Aorta (tissue), 5 donors: ENCODE data around the gene TTLL5. TPM values are rescaled to one million over a fixed set of nuclear protein-coding genes. Genes with fewer than 3 reads are reported as not detected.
A peak's percentile ranks its signal among the peaks of the same experiment; 100 is the strongest.

ENCODE experiments used
- ATAC-seq: fragments of 200-7000 bp; cut with Tn5 transposase; one replicate; pipeline ENCODE4 v1.9.1; 2022; ENCODE audit warnings: moderate library complexity; ENCODE audit not compliant: low FRiP score
- DNase-seq, 2 donors: peaks; one replicate each; pipeline ENCODE4 v3.0.0-alpha.2; 2020
- H3K27ac ChIP-seq, 2 donors: one replicate each; pipeline ENCODE4 v1.5.1; 2013; ENCODE audit warnings: low read length in 2 of 2, mild to moderate bottlenecking in 2 of 2, moderate library complexity in 2 of 2, control low read depth in 1 of 2, inconsistent platforms in 1 of 2, low read depth in 1 of 2
- H3K27me3 ChIP-seq, 2 donors: one replicate each; pipeline ENCODE4 v1.6.1; 2013; ENCODE audit warnings: control low read depth in 1 of 2, low read length in 1 of 2, mild to moderate bottlenecking in 1 of 2, moderate library complexity in 1 of 2; ENCODE audit not compliant: insufficient read depth in 2 of 2, control insufficient read depth in 1 of 2
- H3K36me3 ChIP-seq, 2 donors: one replicate each; pipeline ENCODE4 v1.6.1; 2013; ENCODE audit warnings: control low read depth in 1 of 2, low read length in 1 of 2, mild to moderate bottlenecking in 1 of 2; ENCODE audit not compliant: insufficient read depth in 2 of 2, control insufficient read depth in 1 of 2
- H3K4me1 ChIP-seq, 2 donors: one replicate each; pipeline ENCODE4 v1.6.1; 2013; ENCODE audit warnings: low read length in 2 of 2, control low read depth in 1 of 2, mild to moderate bottlenecking in 1 of 2, moderate library complexity in 1 of 2; ENCODE audit not compliant: insufficient read depth in 2 of 2, control insufficient read depth in 1 of 2
- H3K4me3 ChIP-seq, 2 donors: one replicate each; pipeline ENCODE4 v1.5.1; 2013; ENCODE audit warnings: low read length in 2 of 2, control low read depth in 1 of 2, mild to moderate bottlenecking in 1 of 2
- H3K9me3 ChIP-seq: one replicate; pipeline ENCODE4 v1.6.1; 2013; ENCODE audit warnings: mild to moderate bottlenecking, low read length; ENCODE audit not compliant: control insufficient read depth
- WGBS, 2 donors: extraction: QIAGEN DNeasy Blood & Tissue Kit; methylation state at CpG; one replicate each; pipeline ENCODE4 v1.1.7; 2013; 5-methylcytosine and 5-hydroxymethylcytosine counted together
- intact Hi-C, 2 donors: fragments of 100-400 bp; cut with DNase I; formaldehyde crosslinking; loops; one replicate each; pipeline versions ENCODE4 v1.14.2 to v1.15.0; 2022
- polyA plus RNA-seq, 2 donors: library from polyadenylated mRNA; stranded (reverse); fragments of 200-250 nt; gene quantifications; one replicate each; pipeline ENCODE4 v1.2.3, GENCODE V29; 2013
- total RNA-seq, 2 donors: library from RNA; stranded (reverse); fragmentation: NEBNext Ultra II Directional; extraction: Animal tissue kit (Norgen Biotek cat#: 25700); gene quantifications; one replicate each; pipeline ENCODE4 v1.2.1, GENCODE V29; 2021
- donor health status: healthy with polysubstance abuse.
- donor health status: Bipolar disorder and iron deficiency.
- donor health status: DM: no; HTN: no; CAD: no.
- donor health status: DM: no; HTN: no; CAD: no.
- donor health status: DM: yes; HTN: yes; CAD: no.

TTLL5 gene
- total and polyA plus RNA-seq, 4 donors = 7.7 to 40.8 (median 22.8) TPM

DNA sequence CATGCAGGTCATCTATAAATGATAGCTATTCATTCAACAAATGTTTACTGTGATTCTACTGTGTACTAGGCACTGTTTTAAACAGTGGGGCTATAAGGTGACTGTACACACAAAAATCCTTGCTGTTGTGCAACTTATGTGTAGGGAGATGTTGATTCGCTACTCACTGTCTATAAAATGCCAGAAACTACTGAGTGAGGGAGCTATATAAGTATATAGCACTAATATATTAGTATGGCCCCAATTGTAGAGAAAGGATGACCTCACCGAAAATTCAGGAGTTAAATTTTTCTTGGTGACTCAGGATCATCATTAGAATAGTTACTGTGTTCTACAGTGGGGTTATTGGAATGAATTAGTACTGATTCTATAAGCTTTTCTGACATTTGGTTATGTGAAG lies 203.3 kb downstream of the TTLL5 start:
- Histone ChIP-seq H3K4me3 (no peak overlapping the region), H3K4me1 (peaks cover 5 to 6% of the 10 kb centered on the region in 2 donors), H3K27ac (no peak overlapping the region), H3K36me3 (no peaks in the 10 kb centered on the region), H3K9me3 (no peaks in the 10 kb centered on the region), H3K27me3 (no peaks in the 10 kb centered on the region)
- 97% methylated on average over 2 of the region's 2 CpGs for WGBS, 2 donors
- intact Hi-C loops = no loop called here
- DNase-seq (no peak), ATAC-seq (no peak)

DNA sequence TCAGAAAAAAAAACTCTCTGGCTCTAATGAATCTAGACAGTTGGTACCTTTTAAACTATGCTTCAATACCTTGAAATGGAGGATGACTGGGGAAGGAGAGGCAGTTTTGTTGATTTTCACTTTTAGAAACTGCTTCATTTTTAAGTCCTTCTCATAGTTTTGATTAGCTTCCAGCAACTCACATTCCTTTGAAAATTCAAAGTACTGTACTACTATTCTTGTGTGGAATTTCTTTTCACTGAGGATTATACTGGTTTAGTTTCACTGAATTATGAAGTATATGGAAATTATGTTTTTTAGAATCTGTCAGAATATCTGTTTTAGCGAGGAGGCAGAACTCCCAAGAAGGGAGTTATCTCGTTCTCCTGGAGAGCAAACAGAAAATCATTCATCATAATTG lies 204.5 kb downstream of the TTLL5 start:
- H3K9me3 ChIP-seq = no peaks in the 10 kb centered on the region
- DNase-seq = no peak
- H3K4me1 ChIP-seq = peaks cover 5 to 6% of the 10 kb centered on the region in 2 donors
- no peak for ATAC-seq
- intact Hi-C loops = loop anchor here in 1 of 2 donors (5.0 kb wide), 1 partner anchor 43 kb away; no protein-coding TSS in a partner anchor
- H3K27ac ChIP-seq = no peak overlapping the region
- WGBS, 2 donors = 15 to 27% methylated on average over 2 of the region's 2 CpGs
- no peak overlapping the region for H3K4me3 ChIP-seq
- no peaks in the 10 kb centered on the region for H3K27me3 ChIP-seq
- H3K36me3 ChIP-seq = no peaks in the 10 kb centered on the region

DNA sequence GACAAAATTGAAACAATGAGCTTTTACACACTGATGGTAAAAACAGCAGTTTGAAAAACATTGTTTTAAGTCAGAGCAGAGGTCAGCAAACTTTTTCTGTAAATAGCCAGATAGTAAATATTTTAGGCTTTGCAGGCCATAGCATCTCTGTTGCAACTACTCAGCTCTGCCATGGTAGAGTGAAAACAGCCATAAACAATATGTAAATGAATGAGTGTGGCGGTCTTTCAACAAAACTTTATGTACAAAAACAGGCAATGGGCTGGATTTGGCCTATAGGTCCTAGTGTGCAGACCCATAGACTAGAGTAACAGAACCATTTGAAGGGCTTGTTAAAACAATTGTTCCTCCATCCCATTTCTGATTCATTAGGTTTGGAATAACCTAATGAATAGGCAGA lies 205.9 kb downstream of the TTLL5 start:
- H3K27ac ChIP-seq = no peak overlapping the region
- WGBS, 2 donors = 98 to 100% methylated on average over 1 of the region's 1 CpG
- no peak overlapping the region for H3K4me3 ChIP-seq
- no peak for DNase-seq
- peaks cover 2 to 6% of the 10 kb centered on the region in 2 donors for H3K4me1 ChIP-seq
- ATAC-seq = no peak
- H3K27me3 ChIP-seq = no peaks in the 10 kb centered on the region
- no peaks in the 10 kb centered on the region for H3K36me3 ChIP-seq
- H3K9me3 ChIP-seq = no peaks in the 10 kb centered on the region
- intact Hi-C loops = loop anchor here in 1 of 2 donors (5.0 kb wide), 1 partner anchor 45 kb away; no protein-coding TSS in a partner anchor

DNA sequence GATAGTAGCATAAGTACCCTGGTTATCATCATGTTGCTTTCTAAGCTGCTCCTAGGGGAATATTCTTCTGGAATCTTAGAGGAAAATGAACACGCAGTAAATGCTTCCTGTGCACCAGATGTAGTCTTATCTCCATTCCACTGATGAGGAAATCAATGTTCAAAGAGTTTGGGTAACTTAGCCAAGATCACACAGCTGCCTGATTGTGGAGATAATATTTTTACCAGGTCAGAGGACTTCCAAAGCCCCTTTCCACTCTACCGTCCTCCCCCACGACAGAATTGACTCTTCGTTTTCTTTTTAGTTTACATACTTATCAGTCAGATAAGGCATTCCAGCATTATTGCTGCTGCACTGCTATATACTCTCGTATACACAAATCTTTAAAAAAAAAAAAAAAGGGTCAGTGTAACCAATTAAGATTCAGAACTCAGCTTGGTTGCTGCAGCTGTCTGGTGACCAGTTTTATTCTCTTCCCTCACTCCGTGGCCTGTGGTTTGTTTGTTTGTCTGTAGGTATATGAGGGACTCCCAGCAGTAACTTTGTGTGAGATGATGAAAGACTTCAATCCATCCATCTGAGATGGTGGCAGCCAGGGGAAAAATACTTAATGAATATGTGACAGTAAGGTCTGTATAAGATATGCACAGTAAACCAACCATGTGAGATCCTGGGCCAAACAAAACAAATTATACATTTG lies 210.3 kb downstream of the TTLL5 start:
- 78 to 82% methylated on average over 6 of the region's 6 CpGs for WGBS, 2 donors

DNA sequence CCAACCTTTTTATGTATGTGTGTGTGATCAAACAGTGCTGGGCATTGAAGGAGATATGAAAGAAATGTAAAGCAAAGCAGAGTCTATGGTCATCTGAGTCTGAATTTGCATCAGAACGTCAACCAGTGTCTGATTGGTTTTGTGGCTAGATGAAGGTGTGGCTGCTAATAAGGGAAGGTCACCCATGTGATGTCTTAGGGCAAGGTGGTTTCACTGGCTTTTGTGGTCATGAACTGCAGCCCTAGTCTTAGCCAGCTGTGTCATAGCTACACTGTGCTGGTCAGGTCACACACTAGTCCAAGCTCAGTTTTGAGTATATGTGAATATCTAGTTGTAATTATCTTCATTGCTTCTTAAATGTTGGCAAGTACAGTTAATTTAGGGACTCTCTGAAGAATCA lies 214.9 kb downstream of the TTLL5 start:
- H3K9me3 ChIP-seq = no peaks in the 10 kb centered on the region
- DNase-seq (no peak), ATAC-seq (no peak)
- intact Hi-C loops = no loop called here
- WGBS, 2 donors = 29 to 52% methylated on average over 1 of the region's 1 CpG
- peaks cover 2 to 3% of the 10 kb centered on the region in 2 donors for H3K4me1 ChIP-seq
- H3K4me3 ChIP-seq = no peak overlapping the region
- no peak overlapping the region for H3K27ac ChIP-seq
- no peaks in the 10 kb centered on the region for H3K36me3 ChIP-seq
- no peaks in the 10 kb centered on the region for H3K27me3 ChIP-seq

More for the DNA sequence above, 210.3 kb downstream of the TTLL5 start:
- intact Hi-C loops = no loop called here
- H3K27me3 ChIP-seq = no peaks in the 10 kb centered on the region
- H3K27ac ChIP-seq = no peak overlapping the region
- H3K4me3 ChIP-seq = no peak overlapping the region
- DNase-seq = no peak
- no peaks in the 10 kb centered on the region for H3K36me3 ChIP-seq
- H3K4me1 ChIP-seq = peaks cover 4 to 5% of the 10 kb centered on the region in 2 donors
- H3K9me3 ChIP-seq = no peaks in the 10 kb centered on the region
- ATAC-seq = no peak

DNA sequence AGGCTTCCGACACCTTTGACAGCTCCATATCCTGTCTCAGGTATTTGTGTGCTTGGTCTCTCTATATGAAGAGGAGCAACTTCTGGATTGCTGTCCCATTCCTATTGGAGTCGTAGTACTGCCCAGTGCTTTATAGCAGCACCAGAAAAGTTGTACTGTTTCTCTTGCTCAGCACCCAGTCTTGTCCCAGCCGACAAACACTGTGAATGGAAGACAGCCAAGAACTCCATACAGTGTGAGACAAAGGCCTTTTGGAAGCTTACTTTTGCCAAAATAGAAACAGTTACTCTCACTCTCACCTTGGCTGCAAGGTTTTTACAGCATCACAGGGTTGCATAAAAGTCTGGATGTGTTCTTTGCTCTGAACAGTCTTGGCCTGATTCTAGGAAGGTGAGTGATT lies 215.5 kb downstream of the TTLL5 start:
- no peak overlapping the region for H3K27ac ChIP-seq
- H3K36me3 ChIP-seq = no peaks in the 10 kb centered on the region
- ATAC-seq (no peak), DNase-seq (no peak)
- H3K4me1 ChIP-seq = peaks cover 2 to 3% of the 10 kb centered on the region in 2 donors
- intact Hi-C loops = no loop called here
- H3K27me3 ChIP-seq = no peaks in the 10 kb centered on the region
- H3K4me3 ChIP-seq = no peak overlapping the region
- 32 to 33% methylated on average over 3 of the region's 3 CpGs for WGBS, 2 donors
- H3K9me3 ChIP-seq = no peaks in the 10 kb centered on the region

DNA sequence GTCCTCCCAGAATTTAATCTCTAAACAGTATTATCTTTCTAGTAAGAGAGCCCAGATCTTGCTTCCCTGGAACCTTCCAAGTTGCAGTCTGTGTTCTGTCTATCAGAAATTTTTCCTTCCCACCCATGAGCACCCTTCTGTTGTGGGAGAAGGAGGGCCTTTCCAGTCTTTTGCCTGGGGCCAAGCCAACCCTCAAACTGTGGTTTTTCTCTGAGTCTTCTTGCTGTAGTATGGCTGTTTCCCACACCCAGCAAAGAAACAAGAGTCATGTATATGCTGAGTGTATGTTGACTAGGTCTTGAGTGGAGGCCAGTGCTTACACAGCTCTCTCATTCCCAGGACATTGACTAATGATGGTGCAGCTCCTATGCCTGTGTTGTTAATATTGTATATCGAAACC lies 216.2 kb downstream of the TTLL5 start:
- no peak overlapping the region for H3K27ac ChIP-seq
- no peak for ATAC-seq
- 54 to 68% methylated on average over 1 of the region's 1 CpG for WGBS, 2 donors

DNA sequence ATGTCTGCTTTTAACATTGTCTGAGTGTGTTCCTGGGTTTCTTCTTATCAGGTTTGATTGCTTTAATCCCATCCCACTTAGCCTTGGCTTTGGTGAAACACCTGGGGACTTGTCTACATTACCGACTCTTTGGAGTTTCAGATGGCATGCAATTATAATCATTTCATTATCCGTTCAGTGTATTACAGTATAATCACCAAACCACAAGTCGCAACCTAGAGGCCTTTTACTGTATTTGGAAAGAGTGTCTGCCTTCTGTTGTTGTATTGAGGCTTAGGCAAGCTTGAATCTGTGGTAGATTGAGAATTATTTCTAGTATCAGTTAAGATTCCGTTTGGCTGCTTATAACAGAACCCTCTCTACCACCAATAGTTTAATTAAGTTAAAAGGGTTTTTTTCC lies 216.8 kb downstream of the TTLL5 start:
- no peaks in the 10 kb centered on the region for H3K36me3 ChIP-seq
- intact Hi-C loops = no loop called here
- 82 to 87% methylated on average over 4 of the region's 4 CpGs for WGBS, 2 donors
- H3K27ac ChIP-seq = no peak overlapping the region
- no peaks in the 10 kb centered on the region for H3K9me3 ChIP-seq
- ATAC-seq (no peak), DNase-seq (no peak)
- peaks cover 2 to 3% of the 10 kb centered on the region in 2 donors for H3K4me1 ChIP-seq
- no peaks in the 10 kb centered on the region for H3K27me3 ChIP-seq
- H3K4me3 ChIP-seq = no peak overlapping the region

More for the DNA sequence above, 216.2 kb downstream of the TTLL5 start:
- intact Hi-C loops = no loop called here
- peaks cover 2 to 3% of the 10 kb centered on the region in 2 donors for H3K4me1 ChIP-seq
- no peaks in the 10 kb centered on the region for H3K27me3 ChIP-seq
- H3K9me3 ChIP-seq = no peaks in the 10 kb centered on the region
- no peaks in the 10 kb centered on the region for H3K36me3 ChIP-seq
- peak in 1 of 2 donors; percentile 57 for DNase-seq
- H3K4me3 ChIP-seq = no peak overlapping the region

DNA sequence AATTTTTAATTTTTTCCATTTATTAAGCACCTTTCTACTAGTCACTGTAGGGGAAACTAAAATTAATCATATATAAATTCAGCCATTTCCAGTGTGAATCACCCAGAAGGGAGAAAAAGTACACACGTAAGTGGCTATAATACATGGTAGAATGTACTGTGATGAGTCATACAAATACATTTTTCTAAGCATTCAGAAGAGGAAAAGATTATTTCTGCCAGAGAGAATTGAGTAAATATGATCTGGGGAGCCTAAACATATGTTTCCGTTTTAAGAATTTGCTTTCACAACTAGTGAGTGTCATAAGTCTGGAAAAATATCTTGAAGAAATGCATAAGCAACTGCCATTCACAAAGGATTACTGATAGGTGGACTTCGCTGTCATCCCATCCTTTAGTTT lies 218.0 kb downstream of the TTLL5 start:
- Histone ChIP-seq H3K4me3 (no peak overlapping the region), H3K27ac (no peak overlapping the region), H3K9me3 (no peaks in the 10 kb centered on the region), H3K36me3 (no peaks in the 10 kb centered on the region), H3K4me1 (peaks cover 2 to 3% of the 10 kb centered on the region in 2 donors), H3K27me3 (no peaks in the 10 kb centered on the region)
- 72 to 74% methylated on average over 3 of the region's 3 CpGs for whole genome bisulfite sequencing, 2 donors
- ATAC-seq (no peak), DNase-seq (no peak)
- intact Hi-C loops = no loop called here
